Fibroblast of gingiva (primary cell): ENCODE data around the gene RBM26.
"Not testable (repeated sequence)": the region's sequence is repeated elsewhere in the genome, so short reads cannot be mapped to it uniquely, and the experiment has no call there.

Source experiments
- DNase-seq: peaks from one replicate; pipeline ENCODE4 v3.0.0-alpha.2; 2011; ENCODE audit warnings: low read depth

The RBM26 gene

GRCh38 chr13:79386125-79386826, 19.8 kb downstream of the RBM26 start:
- DNase-seq = no peak

- DNase-seq = no peak
These were observed 20.4 kb downstream of the RBM26 start for GRCh38 chr13:79385694-79386093.

GRCh38 chr13:79384022-79384610, 21.9 kb downstream of the RBM26 start:
- DNase-seq = no peak

- no peak for DNase-seq
These were observed 23.3 kb downstream of the RBM26 start for GRCh38 chr13:79382545-79383275.

- no peak for DNase-seq
These were observed 25.1 kb downstream of the RBM26 start for GRCh38 chr13:79380997-79381396.

GRCh38 chr13:79379274-79379673, 26.8 kb downstream of the RBM26 start:
- DNase-seq = no peak

GRCh38 chr13:79376843-79377242, 29.2 kb downstream of the RBM26 start:
- peak; percentile 38 for DNase-seq

- no peak for DNase-seq
These were observed 31.5 kb downstream of the RBM26 start for GRCh38 chr13:79374578-79374977.

- DNase-seq = no peak
These were observed 32.1 kb downstream of the RBM26 start for GRCh38 chr13:79373916-79374315.

GRCh38 chr13:79369226-79369625, 36.8 kb downstream of the RBM26 start:
- DNase-seq = no peak

- DNase-seq = no peak
These were observed 40.1 kb downstream of the RBM26 start for GRCh38 chr13:79365981-79366380.

- no peak for DNase-seq
These were observed 44.8 kb downstream of the RBM26 start for GRCh38 chr13:79361299-79361698.

GRCh38 chr13:79360095-79360494, 46.0 kb downstream of the RBM26 start:
- no peak for DNase-seq

- DNase-seq = no peak
These were observed 47.0 kb downstream of the RBM26 start for GRCh38 chr13:79359064-79359463.

GRCh38 chr13:79354285-79354684, 51.8 kb downstream of the RBM26 start:
- no peak for DNase-seq

GRCh38 chr13:79353693-79354092, 52.4 kb downstream of the RBM26 start:
- no peak for DNase-seq

- no peak for DNase-seq
These were observed 53.9 kb downstream of the RBM26 start for GRCh38 chr13:79352107-79352506.

- not testable (repeated sequence) for DNase-seq
These were observed 56.4 kb downstream of the RBM26 start for GRCh38 chr13:79349608-79350007.

GRCh38 chr13:79349011-79349410, 57.0 kb downstream of the RBM26 start:
- peak; percentile 4 for DNase-seq

- no peak for DNase-seq
These were observed 59.6 kb downstream of the RBM26 start for GRCh38 chr13:79346300-79346914.

- no peak for DNase-seq
These were observed 64.9 kb downstream of the RBM26 start for GRCh38 chr13:79341202-79341601.

- DNase-seq = no peak
These were observed 65.6 kb downstream of the RBM26 start for GRCh38 chr13:79340490-79340889.

GRCh38 chr13:79338343-79338742, 67.7 kb downstream of the RBM26 start:
- DNase-seq = no peak
